ENCODE results near the gene COG5. TPM values are rescaled to one million over a fixed set of nuclear protein-coding genes. Genes with fewer than 3 reads are reported as not detected.

Gene COG5
- total RNA-seq, 1 donor from 2014 or later, result 29.5 TPM

- no peak overlapping the region for H3K27ac Mint-ChIP-seq (ENCODE audit: unreplicated experiment)
- no peaks in the 10 kb centered on the region for H3K36me3 Mint-ChIP-seq (ENCODE audit: unreplicated experiment)
- no peaks in the 10 kb centered on the region for H3K4me1 Mint-ChIP-seq (ENCODE audit: low read depth, unreplicated experiment)
- no peak for DNase-seq
- H3K9me3 Mint-ChIP-seq (ENCODE audit: unreplicated experiment), result no peaks in the 10 kb centered on the region
- TF ChIP-seq CTCF (IDR thresholded peaks at IDR 0.05; ENCODE audit: partially characterized antibody, unreplicated experiment), result no peak
- H3K27me3 Mint-ChIP-seq (ENCODE audit: unreplicated experiment), result no peaks in the 10 kb centered on the region
- H3K4me3 Mint-ChIP-seq (ENCODE audit: unreplicated experiment), result no peak overlapping the region
Observed at GRCh38 chr7:107430057-107430456, 133.7 kb downstream of the COG5 start.

GRCh38 chr7:107428642-107429041 is 135.1 kb downstream of the COG5 start:
- H3K4me1 Mint-ChIP-seq (ENCODE audit: low read depth, unreplicated experiment), result no peaks in the 10 kb centered on the region
- TF ChIP-seq CTCF (IDR thresholded peaks at IDR 0.05; ENCODE audit: partially characterized antibody, unreplicated experiment), result no peak
- H3K4me3 Mint-ChIP-seq (ENCODE audit: unreplicated experiment), result no peak overlapping the region
- H3K27me3 Mint-ChIP-seq (ENCODE audit: unreplicated experiment), result no peaks in the 10 kb centered on the region
- H3K9me3 Mint-ChIP-seq (ENCODE audit: unreplicated experiment), result no peaks in the 10 kb centered on the region
- no peaks in the 10 kb centered on the region for H3K36me3 Mint-ChIP-seq (ENCODE audit: unreplicated experiment)
- no peak for DNase-seq
- H3K27ac Mint-ChIP-seq (ENCODE audit: unreplicated experiment), result no peak overlapping the region

- TF ChIP-seq CTCF (IDR thresholded peaks at IDR 0.05; ENCODE audit: partially characterized antibody, unreplicated experiment), result no peak
- H3K4me3 Mint-ChIP-seq (ENCODE audit: unreplicated experiment), result no peak overlapping the region
- H3K9me3 Mint-ChIP-seq (ENCODE audit: unreplicated experiment), result no peaks in the 10 kb centered on the region
- no peak for DNase-seq
- no peaks in the 10 kb centered on the region for H3K27me3 Mint-ChIP-seq (ENCODE audit: unreplicated experiment)
- H3K27ac Mint-ChIP-seq (ENCODE audit: unreplicated experiment), result no peak overlapping the region
- H3K36me3 Mint-ChIP-seq (ENCODE audit: unreplicated experiment), result no peaks in the 10 kb centered on the region
- H3K4me1 Mint-ChIP-seq (ENCODE audit: low read depth, unreplicated experiment), result no peaks in the 10 kb centered on the region
Observed at GRCh38 chr7:107427462-107427861, 136.3 kb downstream of the COG5 start.

GRCh38 chr7:107414198-107414597 is 149.5 kb downstream of the COG5 start:
- no peak for TF ChIP-seq CTCF (IDR thresholded peaks at IDR 0.05; ENCODE audit: partially characterized antibody, unreplicated experiment)
- no peak overlapping the region for H3K27ac Mint-ChIP-seq (ENCODE audit: unreplicated experiment)
- H3K4me1 Mint-ChIP-seq (ENCODE audit: low read depth, unreplicated experiment), result no peaks in the 10 kb centered on the region
- H3K4me3 Mint-ChIP-seq (ENCODE audit: unreplicated experiment), result no peak overlapping the region
- DNase-seq, result no peak
- H3K36me3 Mint-ChIP-seq (ENCODE audit: unreplicated experiment), result no peaks in the 10 kb centered on the region
- H3K9me3 Mint-ChIP-seq (ENCODE audit: unreplicated experiment), result no peaks in the 10 kb centered on the region
- H3K27me3 Mint-ChIP-seq (ENCODE audit: unreplicated experiment), result no peaks in the 10 kb centered on the region

GRCh38 chr7:107408349-107408748 is 155.4 kb downstream of the COG5 start:
- Mint-ChIP-seq H3K27me3 (ENCODE audit: unreplicated experiment) (no peaks in the 10 kb centered on the region), H3K4me1 (ENCODE audit: low read depth, unreplicated experiment) (no peaks in the 10 kb centered on the region), H3K27ac (ENCODE audit: unreplicated experiment) (no peak overlapping the region), H3K36me3 (ENCODE audit: unreplicated experiment) (no peaks in the 10 kb centered on the region), H3K9me3 (ENCODE audit: unreplicated experiment) (no peaks in the 10 kb centered on the region), H3K4me3 (ENCODE audit: unreplicated experiment) (no peak overlapping the region)
- no peak for TF ChIP-seq CTCF (IDR thresholded peaks at IDR 0.05; ENCODE audit: partially characterized antibody, unreplicated experiment)
- DNase-seq, result no peak
